Panc1 (cell line): ENCODE measurements around the gene LRMDA. TPM values are rescaled to one million over a fixed set of nuclear protein-coding genes. Genes with fewer than 3 reads are reported as not detected.
A peak's percentile ranks its signal among the peaks of the same experiment; 100 is the strongest.

Experiments used
- ATAC-seq: fragments of 200-7000 bp; cut with Tn5 transposase; 2 replicates; pipeline ENCODE4 v1.9.1; 2020; ENCODE audit warnings: mild to moderate bottlenecking, moderate library complexity
- BruUV-seq: library from RNA; stranded (reverse); fragments of 400-500 nt; replicated peaks from 2 replicates; lab custom pipeline; 2021; lab: Mats Ljungman, UMichigan
- CTCF ChIA-PET: fragments of 300-600 bp; sonication (Branson Sonifier 250); formaldehyde crosslinking; loops from one replicate; lab custom pipeline; 2022; ENCODE audit warnings: antibody characterized with exemption; lab: Charles Lee
- POLR2A ChIA-PET: fragments of 300-600 bp; sonication (Branson Sonifier 250); formaldehyde crosslinking; loops from one replicate; lab custom pipeline; 2022; ENCODE audit warnings: antibody characterized with exemption; lab: Charles Lee
- DNase-seq: peaks from one replicate; pipeline ENCODE4 v3.0.0-alpha.2; 2010; ENCODE audit warnings: low read depth, low spot score
- H3K27ac ChIP-seq: 2 replicates; pipeline ENCODE4 v1.5.1; 2011; ENCODE audit warnings: mild to moderate bottlenecking, low read length, inconsistent platforms
- H3K27me3 ChIP-seq: fragments of 200-500 bp; sonication (Bioruptor generic); 2 replicates; pipeline ENCODE4 v1.6.0; 2014; ENCODE audit warnings: low read length, inconsistent platforms; ENCODE audit not compliant: control insufficient read depth, insufficient read depth
- H3K36me3 ChIP-seq: fragments of 200-500 bp; sonication (Bioruptor generic); 2 replicates; pipeline ENCODE4 v1.5.1; 2014; ENCODE audit warnings: inconsistent platforms, mild to moderate bottlenecking, low read length, moderate library complexity; ENCODE audit not compliant: control insufficient read depth, insufficient read depth
- H3K4me1 ChIP-seq: 2 replicates; pipeline ENCODE4 v1.5.1; 2011; ENCODE audit warnings: inconsistent platforms, mild to moderate bottlenecking, low read length, moderate library complexity; ENCODE audit not compliant: control insufficient read depth, insufficient read depth
- H3K4me3 ChIP-seq, 2 experiments: 2 replicates each; pipeline ENCODE4 v1.5.1; 2011 to 2012; ENCODE audit warnings: low read depth in 2 of 2, low read length in 2 of 2, mild to moderate bottlenecking in 2 of 2, inconsistent platforms in 1 of 2, moderate library complexity in 1 of 2
- H3K9me3 ChIP-seq: fragments of 200-500 bp; sonication (Bioruptor generic); 2 replicates; pipeline ENCODE4 v1.5.1; 2014; ENCODE audit warnings: low read depth, mild to moderate bottlenecking, inconsistent platforms, low read length, moderate library complexity; ENCODE audit not compliant: control insufficient read depth, insufficient read depth
- POLR2AphosphoS5 ChIP-seq: IDR thresholded peaks from 2 replicates; pipeline ENCODE4 v1.6.1; 2012; ENCODE audit warnings: mild to moderate bottlenecking, low read depth, low read length, moderate library complexity
- SIN3A ChIP-seq: IDR thresholded peaks from 2 replicates; pipeline ENCODE4 v1.6.1; 2012; ENCODE audit warnings: low read depth, mild to moderate bottlenecking, low read length, moderate library complexity, borderline replicate concordance; ENCODE audit not compliant: insufficient read depth
- TCF7L2 ChIP-seq: IDR thresholded peaks from 2 replicates; pipeline ENCODE4 v1.6.1; 2011; ENCODE audit warnings: mild to moderate bottlenecking, low read depth, low read length, inconsistent platforms
- in situ Hi-C: cut with HindIII; loops from 2 replicates; pipeline ENCODE4 v1.10.0; 2016; ENCODE audit warnings: low sequenced_read_pairs, low pct_unique_long_range_greater_than_20kb
- intact Hi-C: fragments of 100-400 bp; cut with micrococcal nuclease; formaldehyde crosslinking; loops from one replicate; pipeline ENCODE4 v1.10.0; 2022; ENCODE audit not compliant: unreplicated experiment
- total RNA-seq: library from RNA; stranded (reverse); gene quantifications from one replicate; pipeline ENCODE4 v1.2.1, GENCODE V29; 2021; ENCODE audit not compliant: unreplicated experiment
- TF ChIP-seq, protein P1 (sequence below): fragments of 450-650 bp; IDR thresholded peaks from 2 replicates; pipeline ENCODE4 v1.5.1; 2017; ENCODE audit warnings: mild to moderate bottlenecking
- TF ChIP-seq, protein P2 (sequence below), 2 experiments: IDR thresholded peaks; 2 replicates each; pipeline ENCODE4 v1.6.1; 2011 to 2012; ENCODE audit warnings: low read depth in 2 of 2, control low read depth in 1 of 2, low read length in 1 of 2, mild to moderate bottlenecking in 1 of 2, moderate library complexity in 1 of 2; ENCODE audit not compliant: insufficient read depth in 1 of 2

Gene LRMDA
- total RNA-seq, 1 experiment from 2014 or later = 1.2 TPM

DNA sequence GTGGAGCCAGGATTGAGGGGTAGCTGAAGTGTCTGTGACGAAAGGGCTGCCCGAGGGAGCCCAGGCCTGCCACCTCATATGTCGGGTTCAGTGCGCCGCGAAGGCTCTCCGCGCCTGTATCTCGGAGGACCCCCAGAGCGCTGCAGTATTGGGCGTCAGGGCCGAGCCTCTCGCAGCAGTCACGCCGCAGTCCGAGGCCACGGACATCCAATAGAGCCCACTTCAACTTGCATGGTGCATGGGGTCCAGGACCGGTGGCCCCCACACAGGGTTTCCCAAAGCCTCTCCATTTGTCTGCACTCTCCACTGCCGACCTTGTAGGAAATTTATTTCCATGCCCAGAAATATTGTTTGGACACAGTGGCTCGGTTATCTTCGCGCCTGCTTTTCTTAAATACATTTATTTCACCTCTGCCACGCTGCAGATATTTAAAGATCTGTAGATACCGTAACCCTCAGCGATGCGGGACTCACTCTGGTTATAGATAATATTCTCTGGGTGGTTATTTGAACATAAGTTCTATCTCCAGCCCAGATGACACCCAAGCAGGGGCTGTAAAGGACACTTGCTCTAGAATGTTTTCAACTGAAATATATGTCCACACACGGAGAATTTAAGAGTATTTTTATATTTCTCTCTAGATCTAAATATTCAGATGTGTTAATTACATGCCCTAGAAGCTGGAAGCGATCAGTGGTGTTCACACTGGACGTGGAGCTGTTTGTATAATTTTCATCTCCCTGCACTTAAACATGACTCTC is 24.8 kb upstream of the LRMDA start:
- intact Hi-C loops (loop anchor here (10.0 kb wide), 3 partner anchors 508 to 1138 kb away; no protein-coding TSS in a partner anchor), in situ Hi-C loops (no loop called here)
- BruUV-seq = no TSS peak
- Histone ChIP-seq H3K36me3 (peaks cover 5% of the 10 kb centered on the region; the same call in 1 of the 2 replicates), H3K4me1 (peaks cover 29% of the 10 kb centered on the region), H3K27me3 (peaks cover 29% of the 10 kb centered on the region), H3K27ac (peak overlapping the region; percentile 77), H3K9me3 (no peaks in the 10 kb centered on the region), H3K4me3 (peak overlapping the region; percentile 61 to 63; a peak in 3 of 4 replicates)
- TF ChIP-seq, protein P1, sequence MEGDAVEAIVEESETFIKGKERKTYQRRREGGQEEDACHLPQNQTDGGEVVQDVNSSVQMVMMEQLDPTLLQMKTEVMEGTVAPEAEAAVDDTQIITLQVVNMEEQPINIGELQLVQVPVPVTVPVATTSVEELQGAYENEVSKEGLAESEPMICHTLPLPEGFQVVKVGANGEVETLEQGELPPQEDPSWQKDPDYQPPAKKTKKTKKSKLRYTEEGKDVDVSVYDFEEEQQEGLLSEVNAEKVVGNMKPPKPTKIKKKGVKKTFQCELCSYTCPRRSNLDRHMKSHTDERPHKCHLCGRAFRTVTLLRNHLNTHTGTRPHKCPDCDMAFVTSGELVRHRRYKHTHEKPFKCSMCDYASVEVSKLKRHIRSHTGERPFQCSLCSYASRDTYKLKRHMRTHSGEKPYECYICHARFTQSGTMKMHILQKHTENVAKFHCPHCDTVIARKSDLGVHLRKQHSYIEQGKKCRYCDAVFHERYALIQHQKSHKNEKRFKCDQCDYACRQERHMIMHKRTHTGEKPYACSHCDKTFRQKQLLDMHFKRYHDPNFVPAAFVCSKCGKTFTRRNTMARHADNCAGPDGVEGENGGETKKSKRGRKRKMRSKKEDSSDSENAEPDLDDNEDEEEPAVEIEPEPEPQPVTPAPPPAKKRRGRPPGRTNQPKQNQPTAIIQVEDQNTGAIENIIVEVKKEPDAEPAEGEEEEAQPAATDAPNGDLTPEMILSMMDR = no peak
- TF ChIP-seq SIN3A (no peak), POLR2AphosphoS5 (no peak), TCF7L2 (no peak)
- TF ChIP-seq, protein P2, sequence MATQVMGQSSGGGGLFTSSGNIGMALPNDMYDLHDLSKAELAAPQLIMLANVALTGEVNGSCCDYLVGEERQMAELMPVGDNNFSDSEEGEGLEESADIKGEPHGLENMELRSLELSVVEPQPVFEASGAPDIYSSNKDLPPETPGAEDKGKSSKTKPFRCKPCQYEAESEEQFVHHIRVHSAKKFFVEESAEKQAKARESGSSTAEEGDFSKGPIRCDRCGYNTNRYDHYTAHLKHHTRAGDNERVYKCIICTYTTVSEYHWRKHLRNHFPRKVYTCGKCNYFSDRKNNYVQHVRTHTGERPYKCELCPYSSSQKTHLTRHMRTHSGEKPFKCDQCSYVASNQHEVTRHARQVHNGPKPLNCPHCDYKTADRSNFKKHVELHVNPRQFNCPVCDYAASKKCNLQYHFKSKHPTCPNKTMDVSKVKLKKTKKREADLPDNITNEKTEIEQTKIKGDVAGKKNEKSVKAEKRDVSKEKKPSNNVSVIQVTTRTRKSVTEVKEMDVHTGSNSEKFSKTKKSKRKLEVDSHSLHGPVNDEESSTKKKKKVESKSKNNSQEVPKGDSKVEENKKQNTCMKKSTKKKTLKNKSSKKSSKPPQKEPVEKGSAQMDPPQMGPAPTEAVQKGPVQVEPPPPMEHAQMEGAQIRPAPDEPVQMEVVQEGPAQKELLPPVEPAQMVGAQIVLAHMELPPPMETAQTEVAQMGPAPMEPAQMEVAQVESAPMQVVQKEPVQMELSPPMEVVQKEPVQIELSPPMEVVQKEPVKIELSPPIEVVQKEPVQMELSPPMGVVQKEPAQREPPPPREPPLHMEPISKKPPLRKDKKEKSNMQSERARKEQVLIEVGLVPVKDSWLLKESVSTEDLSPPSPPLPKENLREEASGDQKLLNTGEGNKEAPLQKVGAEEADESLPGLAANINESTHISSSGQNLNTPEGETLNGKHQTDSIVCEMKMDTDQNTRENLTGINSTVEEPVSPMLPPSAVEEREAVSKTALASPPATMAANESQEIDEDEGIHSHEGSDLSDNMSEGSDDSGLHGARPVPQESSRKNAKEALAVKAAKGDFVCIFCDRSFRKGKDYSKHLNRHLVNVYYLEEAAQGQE (IDR thresholded peaks at IDR 0.05; ENCODE audit: insufficient read depth in 1 of 2, low read depth in 2 of 2, low read length in 1 of 2) = no peak
- ChIA-PET POLR2A (no interaction called here), CTCF (no interaction called here)
- ATAC-seq (no peak), DNase-seq (no peak)

DNA sequence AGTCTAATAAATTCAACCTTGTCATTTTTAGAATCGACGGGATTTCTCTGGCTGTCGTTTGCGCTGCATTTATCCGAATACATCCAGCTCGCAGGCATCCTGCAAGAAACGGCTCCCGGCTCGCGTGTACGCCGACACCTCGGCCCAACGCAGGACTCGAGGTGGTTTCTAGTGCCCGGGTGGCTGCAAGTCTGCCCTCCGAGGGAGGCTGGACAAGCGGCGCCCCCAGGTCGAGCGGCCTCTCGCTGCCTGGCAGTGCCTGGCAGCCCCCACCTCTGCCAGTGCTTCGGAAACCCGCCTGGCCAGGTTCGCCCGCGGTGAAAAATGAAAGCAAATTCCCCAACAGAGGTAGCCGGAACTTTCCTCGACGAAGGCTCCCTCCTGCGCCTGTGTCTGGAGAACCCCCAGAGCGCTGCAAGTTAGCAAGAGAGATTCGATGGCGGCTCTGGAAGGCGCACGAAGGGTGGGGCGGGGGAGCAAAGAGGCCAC is 24.2 kb upstream of the LRMDA start:
- no peak for TF ChIP-seq SIN3A
- TF ChIP-seq, protein P2 (IDR thresholded peaks at IDR 0.05; ENCODE audit: insufficient read depth in 1 of 2, low read depth in 2 of 2, low read length in 1 of 2) = no peak
- TF ChIP-seq POLR2AphosphoS5 = no peak
- TF ChIP-seq, protein P1 = no peak
- TF ChIP-seq TCF7L2 = no peak
- ChIA-PET CTCF (interaction anchor here (0.7 kb wide), 1 partner anchor 896 kb away, joined by 7 read pairs; no protein-coding TSS in a partner anchor), POLR2A (no interaction called here)
- ATAC-seq (peak; percentile 5), DNase-seq (no peak)
- peaks cover 29% of the 10 kb centered on the region for H3K4me1 ChIP-seq
- BruUV-seq = no TSS peak
- intact Hi-C loops (loop anchor here (10.0 kb wide), 3 partner anchors 508 to 1138 kb away; no protein-coding TSS in a partner anchor), in situ Hi-C loops (no loop called here)
- peak overlapping the region; percentile 60 to 63 for H3K4me3 ChIP-seq
- peaks cover 29% of the 10 kb centered on the region for H3K27me3 ChIP-seq
- H3K27ac ChIP-seq = peak overlapping the region; percentile 77
- no peaks in the 10 kb centered on the region for H3K9me3 ChIP-seq
- peaks cover 5% of the 10 kb centered on the region; the same call in 1 of the 2 replicates for H3K36me3 ChIP-seq
